Stimulated activated CD8-positive, alpha-beta memory T cell treated with anti-CD3 and anti-CD28 coated beads, Interleukin-2, amount 100 ng/mL, for 1 hour (primary cell): ENCODE measurements around the gene CERS6.
"Not testable (repeated sequence)": the region's sequence is repeated elsewhere in the genome, so short reads cannot be mapped to it uniquely, and the experiment has no call there.

Experiments
- DNase-seq, 2 donors: peaks; one replicate each; pipeline ENCODE4 v3.0.0-alpha.2; 2020; ENCODE audit warnings: low read depth in 2 of 2

The CERS6 gene

GRCh38 chr2:168455645-168456520, at the start of gene CERS6:
Gene CERS6 (plus strand): TSS chr2:168456272. CDS start chr2:168456449, 177 bp downstream.
- DNase-seq: peak; percentile 56 to 62

- DNase-seq: not testable (repeated sequence)
Measured at GRCh38 chr2:168412301-168412700, 43.8 kb upstream of the CERS6 start.

GRCh38 chr2:168413101-168413500, 43.0 kb upstream of the CERS6 start:
- DNase-seq: not testable (repeated sequence)

GRCh38 chr2:168416555-168416954, 39.5 kb upstream of the CERS6 start:
- no peak for DNase-seq

- DNase-seq: no peak
Measured at GRCh38 chr2:168422584-168422983, 33.5 kb upstream of the CERS6 start.

- no peak for DNase-seq
Measured at GRCh38 chr2:168424112-168424951, 31.7 kb upstream of the CERS6 start.

GRCh38 chr2:168424971-168425370, 31.1 kb upstream of the CERS6 start:
- DNase-seq: no peak

GRCh38 chr2:168426861-168427260, 29.2 kb upstream of the CERS6 start:
- no peak for DNase-seq

- DNase-seq: no peak
Measured at GRCh38 chr2:168427451-168427850, 28.6 kb upstream of the CERS6 start.

- no peak for DNase-seq
Measured at GRCh38 chr2:168428431-168428830, 27.6 kb upstream of the CERS6 start.

GRCh38 chr2:168429988-168430387, 26.1 kb upstream of the CERS6 start:
- no peak for DNase-seq

- no peak for DNase-seq
Measured at GRCh38 chr2:168430431-168430830, 25.6 kb upstream of the CERS6 start.

GRCh38 chr2:168431301-168432024, 24.6 kb upstream of the CERS6 start:
- DNase-seq: no peak

GRCh38 chr2:168432100-168432499, 24.0 kb upstream of the CERS6 start:
- no peak for DNase-seq

GRCh38 chr2:168432565-168433186, 23.4 kb upstream of the CERS6 start:
- no peak for DNase-seq

GRCh38 chr2:168433527-168433926, 22.5 kb upstream of the CERS6 start:
- DNase-seq: no peak

- no peak for DNase-seq
Measured at GRCh38 chr2:168434146-168434545, 21.9 kb upstream of the CERS6 start.

- no peak for DNase-seq
Measured at GRCh38 chr2:168436840-168437239, 19.2 kb upstream of the CERS6 start.

GRCh38 chr2:168438553-168438952, 17.5 kb upstream of the CERS6 start:
- DNase-seq: no peak

GRCh38 chr2:168439536-168439935, 16.5 kb upstream of the CERS6 start:
- DNase-seq: no peak

GRCh38 chr2:168441214-168441872, 14.7 kb upstream of the CERS6 start:
- DNase-seq: no peak
